Type B pancreatic cell (in vitro differentiated cells): ENCODE results near the gene MLH1. TPM values are rescaled to one million over a fixed set of nuclear protein-coding genes. Genes with fewer than 3 reads are reported as not detected.
A peak's percentile ranks its signal among the peaks of the same experiment; 100 is the strongest.
"Not testable (repeated sequence)": the region's sequence is repeated elsewhere in the genome, so short reads cannot be mapped to it uniquely, and the experiment has no call there.

Source experiments
- DNase-seq: peaks from one replicate; pipeline ENCODE4 v3.0.0; 2021; ENCODE audit warnings: mixed read lengths; ENCODE audit not compliant: unreplicated experiment; ENCODE audit errors: extremely low spot score
- H3K27ac Mint-ChIP-seq: 2 replicates; pipeline ENCODE4 v1.8.0; 2021; ENCODE audit warnings: mild to moderate bottlenecking, mixed read lengths
- H3K27me3 Mint-ChIP-seq: 2 replicates; pipeline ENCODE4 v1.8.0; 2021; ENCODE audit warnings: mixed read lengths
- H3K36me3 Mint-ChIP-seq: 2 replicates; pipeline ENCODE4 v1.8.0; 2021; ENCODE audit warnings: mixed read lengths
- H3K4me1 Mint-ChIP-seq: one replicate; pipeline ENCODE4 v1.8.0; 2021; ENCODE audit warnings: mixed read lengths; ENCODE audit not compliant: unreplicated experiment
- H3K4me3 Mint-ChIP-seq: 2 replicates; pipeline ENCODE4 v1.8.0; 2021; ENCODE audit warnings: mild to moderate bottlenecking, mixed read lengths
- H3K9me3 Mint-ChIP-seq: 2 replicates; pipeline ENCODE4 v1.8.0; 2021; ENCODE audit warnings: mixed read lengths
- CTCF ChIP-seq: fragments of 200-600 bp; sonication (generic); conservative IDR thresholded peaks from 2 replicates; pipeline ENCODE4 v1.5.0; 2021; ENCODE audit warnings: antibody characterized with exemption, mild to moderate bottlenecking
- total RNA-seq: library from RNA; stranded (reverse); gene quantifications from 2 replicates; pipeline ENCODE4 v1.2.1, GENCODE V29; 2021; ENCODE audit warnings: low replicate concordance

The MLH1 gene
- total RNA-seq, 1 donor from 2014 or later: 41.0 TPM

- H3K27ac Mint-ChIP-seq: no peak overlapping the region
- no peaks in the 10 kb centered on the region for H3K36me3 Mint-ChIP-seq
- DNase-seq: peak; percentile 18
- no peaks in the 10 kb centered on the region for H3K9me3 Mint-ChIP-seq
- no peaks in the 10 kb centered on the region for H3K27me3 Mint-ChIP-seq
- H3K4me3 Mint-ChIP-seq: no peak overlapping the region
- peaks cover 11% of the 10 kb centered on the region for H3K4me1 Mint-ChIP-seq
- peak; percentile 32 for TF ChIP-seq CTCF
Observed at GRCh38 chr3:36960502-36960901, 32.8 kb upstream of the MLH1 start.

- H3K4me1 Mint-ChIP-seq: peaks cover 13% of the 10 kb centered on the region
- not testable (repeated sequence) for H3K27ac Mint-ChIP-seq, H3K4me3 Mint-ChIP-seq, H3K27me3 Mint-ChIP-seq, H3K9me3 Mint-ChIP-seq, H3K36me3 Mint-ChIP-seq, DNase-seq
Observed at GRCh38 chr3:36963008-36963407, 30.3 kb upstream of the MLH1 start.

- Mint-ChIP-seq H3K4me3 (no peak overlapping the region), H3K27me3 (no peaks in the 10 kb centered on the region), H3K4me1 (peaks cover 13% of the 10 kb centered on the region), H3K27ac (no peak overlapping the region), H3K36me3 (no peaks in the 10 kb centered on the region), H3K9me3 (no peaks in the 10 kb centered on the region)
- DNase-seq: no peak
- no peak for TF ChIP-seq CTCF
Observed at GRCh38 chr3:36964331-36964730, 29.0 kb upstream of the MLH1 start.

- H3K4me3 Mint-ChIP-seq: peak overlapping the region; percentile 80
- no peak for TF ChIP-seq CTCF
- H3K27me3 Mint-ChIP-seq: no peaks in the 10 kb centered on the region
- peaks cover 12% of the 10 kb centered on the region for H3K4me1 Mint-ChIP-seq
- H3K9me3 Mint-ChIP-seq: no peaks in the 10 kb centered on the region
- peak overlapping the region; percentile 90 for H3K27ac Mint-ChIP-seq
- no peak for DNase-seq
- H3K36me3 Mint-ChIP-seq: no peaks in the 10 kb centered on the region
Observed at GRCh38 chr3:36964817-36965216, 28.5 kb upstream of the MLH1 start.

GRCh38 chr3:36965440-36965839 is 27.9 kb upstream of the MLH1 start:
- no peaks in the 10 kb centered on the region for H3K9me3 Mint-ChIP-seq
- H3K27ac Mint-ChIP-seq: peak overlapping the region; percentile 90
- peaks cover 15% of the 10 kb centered on the region for H3K4me1 Mint-ChIP-seq
- peak overlapping the region; percentile 80 for H3K4me3 Mint-ChIP-seq
- no peak for DNase-seq
- H3K27me3 Mint-ChIP-seq: no peaks in the 10 kb centered on the region
- no peak for TF ChIP-seq CTCF
- H3K36me3 Mint-ChIP-seq: no peaks in the 10 kb centered on the region

GRCh38 chr3:36969085-36969484 is 24.2 kb upstream of the MLH1 start:
- Mint-ChIP-seq H3K27me3 (no peaks in the 10 kb centered on the region), H3K9me3 (no peaks in the 10 kb centered on the region), H3K4me1 (peaks cover 15% of the 10 kb centered on the region), H3K27ac (peak overlapping the region; percentile 89), H3K36me3 (no peaks in the 10 kb centered on the region), H3K4me3 (no peak overlapping the region)
- DNase-seq: no peak
- no peak for TF ChIP-seq CTCF
